ENCODE data around the gene PTPRH. TPM values are rescaled to one million over a fixed set of nuclear protein-coding genes. Genes with fewer than 3 reads are reported as not detected.

The PTPRH gene
- total and polyA plus RNA-seq, 3 experiments from 2014 or later: not detected

DNA sequence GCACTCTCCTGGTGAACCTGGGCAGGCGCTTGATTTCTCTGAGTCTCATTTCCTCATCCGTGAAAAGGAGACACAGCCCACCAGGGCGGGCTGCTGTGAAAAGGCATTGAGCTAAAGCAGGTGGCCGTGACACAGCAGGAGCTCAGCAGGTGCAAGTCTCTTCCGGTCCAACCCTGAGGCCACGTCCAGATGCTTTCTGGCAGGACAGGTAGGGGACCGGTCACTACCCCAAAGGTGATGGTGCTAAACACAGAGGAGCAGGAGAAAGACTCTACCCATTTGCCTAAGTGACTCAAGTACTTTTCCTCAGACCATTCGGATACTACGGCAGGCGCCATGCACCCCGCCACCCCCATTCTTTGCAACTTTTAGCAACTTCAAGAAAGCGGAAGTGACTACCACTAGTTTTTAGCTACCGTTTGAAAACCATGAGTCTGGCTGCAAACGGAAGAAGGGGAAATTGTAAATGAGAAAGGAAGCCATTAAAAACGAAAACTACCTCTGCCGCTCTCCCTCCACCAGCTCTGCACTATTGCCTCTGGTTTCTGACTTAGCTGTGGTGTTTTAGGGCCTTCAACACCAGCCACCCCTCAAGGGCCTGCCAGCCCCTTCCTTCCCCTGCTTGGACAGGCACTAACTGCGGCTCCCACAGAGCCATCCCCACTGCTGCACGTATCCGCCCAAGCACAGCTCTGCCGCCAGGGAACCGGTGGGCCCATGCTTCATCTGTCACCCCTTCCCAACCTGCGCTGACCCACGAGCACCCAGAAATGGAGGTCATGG lies 44.7 kb upstream of the PTPRH start:
- Histone ChIP-seq H3K27ac (ENCODE audit: low read depth, low read length) (peak overlapping the region; percentile 83), H3K27me3 (ENCODE audit: insufficient read depth, low read length, poor library complexity, severe bottlenecking) (no peaks in the 10 kb centered on the region), H3K36me3 (ENCODE audit: insufficient read depth, low read length) (no peaks in the 10 kb centered on the region), H3K4me3 (ENCODE audit: low read length) (peak overlapping the region; percentile 89), H3K9me3 (ENCODE audit: low read length) (no peaks in the 10 kb centered on the region), H3K4me1 (ENCODE audit: insufficient read depth, low read length) (peaks cover 80% of the 10 kb centered on the region)
- H3K4me1 Mint-ChIP-seq: peaks cover 64 to 82% (median 68%) of the 10 kb centered on the region in 3 donors
- H3K36me3 Mint-ChIP-seq: peaks cover 0 to 37% (median 8%) of the 10 kb centered on the region in 3 donors
- H3K9me3 Mint-ChIP-seq: no peaks in the 10 kb centered on the region
- H3K4me3 Mint-ChIP-seq: peak overlapping the region; percentile 95 to 98 (median 98)
- ChIA-PET POLR2A (interaction anchor here (0.8 to 4.7 kb wide), 14 partner anchors 23 to 400 kb away, joined by 3 to 21 read pairs (median 5); partner anchors contain the start of genes BRSK1, FIZ1, HSPBP1 and KMT5C), CTCF (interaction anchor here (0.7 to 3.0 kb wide), 10 partner anchors 26 to 250 kb away, joined by 3 to 16 read pairs (median 4); partner anchors contain the start of genes HSPBP1, KMT5C and TMEM238)
- peaks cover 0 to 3% of the 10 kb centered on the region in 2 donors for H3K27me3 Mint-ChIP-seq
- peak; percentile 53 to 88 (median 79) for DNase-seq
- H3K27ac Mint-ChIP-seq: peak overlapping the region; percentile 95 to 100 (median 98)

DNA sequence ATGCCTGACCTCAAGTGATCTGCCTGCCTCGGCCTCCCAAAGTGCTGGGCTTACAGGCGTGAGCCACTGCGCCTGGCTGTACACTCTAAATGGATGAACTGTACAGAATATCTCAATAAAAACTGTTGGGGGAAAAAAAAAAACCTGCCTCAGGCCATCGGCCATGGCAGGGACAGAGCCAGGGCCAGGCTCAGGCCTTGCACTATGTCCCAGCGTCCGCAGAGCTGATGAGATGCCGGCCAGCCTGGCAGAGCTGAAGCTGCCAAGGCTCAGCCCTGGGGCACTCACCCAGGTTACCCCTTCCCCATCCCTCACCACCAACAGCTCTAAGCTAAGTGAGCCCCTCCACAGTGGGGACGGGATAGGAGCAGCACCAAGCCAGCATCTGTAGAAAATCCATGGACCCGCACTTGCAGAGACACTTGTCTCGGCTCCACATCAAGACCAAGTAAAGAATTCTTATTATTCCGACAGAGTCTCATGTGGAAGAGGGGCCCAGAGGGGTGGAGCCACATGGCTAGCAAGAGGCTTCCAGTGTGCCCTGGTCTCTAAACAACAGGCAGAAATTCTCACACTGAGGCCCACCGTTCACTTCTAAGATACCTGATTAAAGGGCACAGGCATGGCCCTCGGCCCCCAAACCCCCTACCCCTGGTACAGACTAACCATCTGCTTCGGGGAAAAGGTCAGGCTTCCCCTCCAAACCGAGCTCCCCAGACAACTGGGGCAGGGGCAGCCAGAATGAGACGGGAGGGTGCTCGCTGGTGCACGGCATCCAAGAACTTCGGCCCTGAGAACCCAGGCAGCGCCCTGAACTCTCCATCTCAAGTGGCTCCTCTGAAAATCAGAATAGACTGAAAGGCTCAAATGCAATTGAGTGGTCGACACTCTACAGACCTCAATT lies 43.7 kb upstream of the PTPRH start:
- peaks cover 74 to 92% (median 78%) of the 10 kb centered on the region in 3 donors for H3K4me1 Mint-ChIP-seq
- peaks cover 0 to 3% of the 10 kb centered on the region in 2 donors for H3K27me3 Mint-ChIP-seq
- Histone ChIP-seq H3K27me3 (ENCODE audit: insufficient read depth, low read length, poor library complexity, severe bottlenecking) (no peaks in the 10 kb centered on the region), H3K36me3 (ENCODE audit: insufficient read depth, low read length) (no peaks in the 10 kb centered on the region), H3K27ac (ENCODE audit: low read depth, low read length) (peak overlapping the region; percentile 83), H3K9me3 (ENCODE audit: low read length) (no peaks in the 10 kb centered on the region), H3K4me1 (ENCODE audit: insufficient read depth, low read length) (peaks cover 90% of the 10 kb centered on the region), H3K4me3 (ENCODE audit: low read length) (peak overlapping the region; percentile 89)
- peaks cover 0 to 42% (median 8%) of the 10 kb centered on the region in 3 donors for H3K36me3 Mint-ChIP-seq
- POLR2A ChIA-PET: interaction anchor here (0.9 to 4.7 kb wide), 9 partner anchors 26 to 401 kb away, joined by 3 to 21 read pairs (median 5); partner anchors contain the start of genes HSPBP1, KMT5C, PPP1R12C and U2AF2
- H3K4me3 Mint-ChIP-seq: peak overlapping the region; percentile 95 to 98 (median 98)
- H3K9me3 Mint-ChIP-seq: no peaks in the 10 kb centered on the region
- CTCF ChIA-PET: interaction anchor here (0.7 to 3.0 kb wide), 7 partner anchors 12 to 214 kb away, joined by 3 to 16 read pairs (median 5); partner anchors contain the start of genes HSPBP1 and TMEM238
- DNase-seq: no peak
- peak overlapping the region; percentile 95 to 100 (median 98) for H3K27ac Mint-ChIP-seq

DNA sequence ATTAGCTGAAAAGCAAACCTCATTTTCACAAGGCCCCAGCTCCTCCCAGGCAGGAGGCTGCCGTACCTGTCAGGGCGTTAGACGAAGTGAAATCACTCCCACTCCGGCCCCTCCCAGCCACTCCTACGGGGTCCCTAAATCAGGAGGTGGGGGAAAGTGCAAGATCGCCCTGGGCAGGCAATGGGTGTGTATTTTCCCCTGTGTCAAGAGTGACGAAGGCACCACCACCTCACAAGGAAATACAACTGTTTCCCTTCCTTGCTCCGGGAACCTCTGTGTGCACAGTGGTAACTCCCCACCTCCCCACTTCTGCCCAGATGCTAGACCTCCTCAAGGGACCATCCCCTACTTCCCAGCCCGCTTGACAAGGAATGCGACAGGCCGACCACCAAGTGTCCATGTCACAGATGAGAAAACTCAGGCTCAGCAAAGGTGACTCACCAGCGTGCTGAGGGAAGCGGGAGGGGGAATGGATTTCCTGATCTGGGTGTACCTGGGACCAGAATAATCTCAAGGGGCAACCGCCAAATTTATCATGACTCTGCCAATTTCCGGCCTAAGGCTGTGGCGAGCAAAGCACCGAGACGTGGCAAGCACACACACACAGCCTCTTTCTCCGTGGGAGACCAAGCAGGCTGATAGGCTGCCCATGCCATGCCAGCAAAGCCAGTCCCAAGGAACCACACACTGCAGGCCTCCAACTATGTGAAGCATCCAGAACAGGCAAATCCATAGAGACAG lies 42.2 kb upstream of the PTPRH start:
- CTCF ChIA-PET: no interaction called here
- H3K4me3 Mint-ChIP-seq: peak overlapping the region; percentile 66 to 98 (median 87)
- H3K36me3 Mint-ChIP-seq: peaks cover 0 to 40% (median 8%) of the 10 kb centered on the region in 3 donors
- Histone ChIP-seq H3K27ac (ENCODE audit: low read depth, low read length) (peak overlapping the region; percentile 28), H3K27me3 (ENCODE audit: insufficient read depth, low read length, poor library complexity, severe bottlenecking) (no peaks in the 10 kb centered on the region), H3K36me3 (ENCODE audit: insufficient read depth, low read length) (peaks cover 3% of the 10 kb centered on the region), H3K4me3 (ENCODE audit: low read length) (no peak overlapping the region), H3K4me1 (ENCODE audit: insufficient read depth, low read length) (peaks cover 93% of the 10 kb centered on the region), H3K9me3 (ENCODE audit: low read length) (no peaks in the 10 kb centered on the region)
- peaks cover 0 to 3% of the 10 kb centered on the region in 2 donors for H3K27me3 Mint-ChIP-seq
- H3K9me3 Mint-ChIP-seq: no peaks in the 10 kb centered on the region
- H3K27ac Mint-ChIP-seq: peak overlapping the region; percentile 87 to 99 (median 98)
- DNase-seq: peak in 3 of 5 donors; percentile 37 to 49 (median 43)
- POLR2A ChIA-PET: interaction anchor here (0.6 to 4.7 kb wide), 2 partner anchors 8 to 88 kb away, joined by 3 to 15 read pairs; partner anchors contain the start of gene KMT5C
- H3K4me1 Mint-ChIP-seq: peaks cover 64 to 91% (median 72%) of the 10 kb centered on the region in 3 donors

DNA sequence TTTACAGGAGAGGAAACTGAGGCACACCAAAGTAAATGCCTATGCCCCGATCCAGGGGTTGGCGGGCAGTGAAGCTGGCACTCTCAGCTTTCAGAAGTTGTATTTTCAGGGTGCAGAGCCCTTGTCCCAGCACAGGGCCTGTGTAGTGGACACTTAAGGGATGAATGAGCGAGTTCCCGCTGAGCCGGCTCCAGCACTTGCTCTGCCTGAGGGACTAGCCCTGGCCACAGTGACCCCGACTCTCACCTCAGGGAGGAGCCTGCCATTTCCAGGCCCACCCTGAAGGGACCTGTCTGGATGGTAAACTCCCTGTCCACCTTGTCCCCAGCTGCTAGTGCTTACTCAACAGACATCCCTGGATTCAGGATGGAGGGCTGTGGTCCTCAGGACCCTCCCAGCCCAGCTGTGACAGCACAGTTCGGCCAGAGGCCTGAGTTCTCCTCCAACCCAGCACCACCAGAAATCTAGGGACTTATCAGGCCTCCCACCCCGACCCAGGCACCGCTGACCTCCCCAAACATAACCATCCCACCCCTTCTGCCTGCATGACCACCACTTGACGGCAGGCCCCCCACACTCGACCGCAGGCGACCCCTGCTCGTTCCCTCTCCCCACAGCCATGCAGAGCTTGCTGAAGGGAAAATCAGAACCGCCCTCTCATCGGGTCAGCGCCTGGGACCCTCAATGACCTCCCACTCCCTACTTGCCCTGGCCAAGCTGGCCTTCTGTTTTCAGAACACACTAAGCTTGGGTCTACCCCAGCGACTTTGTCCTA lies 41.1 kb upstream of the PTPRH start:
- Mint-ChIP-seq H3K9me3 (no peaks in the 10 kb centered on the region), H3K27ac (peak overlapping the region; percentile 87 to 99 (median 98)), H3K36me3 (peaks cover 0 to 46% (median 8%) of the 10 kb centered on the region in 3 donors), H3K4me1 (peaks cover 53 to 80% (median 61%) of the 10 kb centered on the region in 3 donors), H3K27me3 (peaks cover 0 to 3% of the 10 kb centered on the region in 2 donors), H3K4me3 (peak overlapping the region; percentile 66 to 98 (median 87))
- POLR2A ChIA-PET: interaction anchor here (0.6 kb wide), 1 partner anchor 9 kb away, joined by 3 read pairs; no protein-coding TSS in a partner anchor
- H3K27me3 ChIP-seq (ENCODE audit: insufficient read depth, low read length, poor library complexity, severe bottlenecking): no peaks in the 10 kb centered on the region
- CTCF ChIA-PET: no interaction called here
- H3K36me3 ChIP-seq (ENCODE audit: insufficient read depth, low read length): peaks cover 12% of the 10 kb centered on the region
- H3K9me3 ChIP-seq (ENCODE audit: low read length): no peaks in the 10 kb centered on the region
- no peak overlapping the region for H3K4me3 ChIP-seq (ENCODE audit: low read length)
- no peak for DNase-seq
- H3K27ac ChIP-seq (ENCODE audit: low read depth, low read length): peak overlapping the region; percentile 28
- H3K4me1 ChIP-seq (ENCODE audit: insufficient read depth, low read length): peaks cover 82% of the 10 kb centered on the region

DNA sequence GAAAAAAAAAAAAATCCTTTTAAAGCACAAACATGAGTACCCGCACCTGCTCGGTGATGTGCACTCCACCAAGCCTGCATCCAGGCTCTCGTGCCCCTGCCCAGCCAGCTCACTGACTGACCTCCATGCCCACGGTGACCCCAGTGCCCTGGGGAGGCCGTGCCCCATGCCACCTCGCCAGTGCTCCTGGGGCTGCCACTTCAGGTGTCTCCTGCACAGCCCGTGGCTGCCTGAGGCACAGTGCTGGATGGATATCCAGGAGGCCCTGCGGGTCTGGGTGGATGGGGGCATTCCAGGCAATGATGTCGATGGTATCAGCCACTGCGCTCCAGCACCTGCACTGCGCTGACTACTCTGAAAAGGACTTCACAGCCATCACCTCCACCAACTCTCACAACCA lies 40.5 kb upstream of the PTPRH start:
- H3K4me1 ChIP-seq (ENCODE audit: insufficient read depth, low read length): peaks cover 76% of the 10 kb centered on the region
- no peak overlapping the region for H3K4me3 Mint-ChIP-seq
- H3K4me1 Mint-ChIP-seq: peaks cover 47 to 74% (median 55%) of the 10 kb centered on the region in 3 donors
- peak overlapping the region in 2 of 8 donors; percentile 98 to 99 for H3K27ac Mint-ChIP-seq
- peaks cover 0 to 52% (median 8%) of the 10 kb centered on the region in 3 donors for H3K36me3 Mint-ChIP-seq
- H3K9me3 Mint-ChIP-seq: no peaks in the 10 kb centered on the region
- peaks cover 18% of the 10 kb centered on the region for H3K36me3 ChIP-seq (ENCODE audit: insufficient read depth, low read length)
- DNase-seq: no peak
- peaks cover 0 to 3% of the 10 kb centered on the region in 2 donors for H3K27me3 Mint-ChIP-seq
- ChIA-PET POLR2A (no interaction called here), CTCF (no interaction called here)
- H3K27me3 ChIP-seq (ENCODE audit: insufficient read depth, low read length, poor library complexity, severe bottlenecking): no peaks in the 10 kb centered on the region
- no peak overlapping the region for H3K4me3 ChIP-seq (ENCODE audit: low read length)
- H3K27ac ChIP-seq (ENCODE audit: low read depth, low read length): no peak overlapping the region
- H3K9me3 ChIP-seq (ENCODE audit: low read length): no peaks in the 10 kb centered on the region

DNA sequence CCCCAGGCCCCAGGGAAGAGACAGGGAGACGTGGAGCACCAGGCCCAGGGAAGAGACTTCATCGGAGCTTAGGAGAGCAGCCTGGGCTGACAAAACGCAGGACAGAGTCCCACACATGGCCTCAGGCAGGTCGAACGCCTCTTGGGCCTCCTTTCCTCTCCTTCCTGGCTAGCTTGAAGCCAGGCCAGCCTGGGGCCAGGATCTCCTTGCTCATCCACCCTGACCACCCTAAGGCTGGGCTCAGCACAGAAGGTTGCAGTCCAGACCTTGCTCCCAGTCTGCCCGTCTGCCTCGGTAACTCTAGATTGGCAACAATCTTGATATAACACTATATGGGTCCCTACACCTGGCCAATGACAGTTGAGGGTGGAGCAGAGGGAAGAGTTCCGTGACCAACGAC lies 39.4 kb upstream of the PTPRH start:
- H3K4me1 ChIP-seq (ENCODE audit: insufficient read depth, low read length): peaks cover 68% of the 10 kb centered on the region
- H3K36me3 ChIP-seq (ENCODE audit: insufficient read depth, low read length): peaks cover 30% of the 10 kb centered on the region
- peak overlapping the region in 3 of 7 donors; percentile 6 to 63 (median 48) for H3K4me3 Mint-ChIP-seq
- ChIA-PET POLR2A (no interaction called here), CTCF (no interaction called here)
- H3K4me1 Mint-ChIP-seq: peaks cover 39 to 63% (median 46%) of the 10 kb centered on the region in 3 donors
- H3K27me3 Mint-ChIP-seq: peaks cover 0 to under 1% of the 10 kb centered on the region in 2 donors
- peaks cover 0 to 55% (median 12%) of the 10 kb centered on the region in 3 donors for H3K36me3 Mint-ChIP-seq
- peak overlapping the region; percentile 2 for H3K27ac ChIP-seq (ENCODE audit: low read depth, low read length)
- no peak overlapping the region for H3K4me3 ChIP-seq (ENCODE audit: low read length)
- no peaks in the 10 kb centered on the region for H3K9me3 Mint-ChIP-seq
- no peaks in the 10 kb centered on the region for H3K27me3 ChIP-seq (ENCODE audit: insufficient read depth, low read length, poor library complexity, severe bottlenecking)
- peak overlapping the region in 7 of 8 donors; percentile 19 to 88 (median 74) for H3K27ac Mint-ChIP-seq
- DNase-seq: no peak
- H3K9me3 ChIP-seq (ENCODE audit: low read length): no peaks in the 10 kb centered on the region
